Activated naive CD8-positive, alpha-beta T cell treated with anti-CD3 and anti-CD28 coated beads, Interleukin-2, amount 10 ng/mL, durations not matched to agents 7 days and 5 days (primary cell): ENCODE measurements around the gene SMCR8. TPM values are rescaled to one million over a fixed set of nuclear protein-coding genes. Genes with fewer than 3 reads are reported as not detected.
"Not testable (repeated sequence)": the region's sequence is repeated elsewhere in the genome, so short reads cannot be mapped to it uniquely, and the experiment has no call there.

ENCODE experiments used
- ATAC-seq: fragments of 150-1000 bp; cut with Tn5 transposase; one replicate; pipeline ENCODE4 v1.10.0; 2021; ENCODE audit warnings: low read depth, moderate library complexity
- POLR2A ChIA-PET: fragments of 350-600 bp; sonication (Branson Sonifier 250); formaldehyde crosslinking; loops from one replicate; lab custom pipeline; 2021; ENCODE audit warnings: antibody characterized with exemption; lab: Charles Lee
- DNase-seq: peaks from one replicate; pipeline ENCODE4 v3.0.0; 2021
- H3K27ac Mint-ChIP-seq: one replicate; pipeline ENCODE4 v1.8.0; 2022; ENCODE audit warnings: mild to moderate bottlenecking, mixed read lengths
- H3K27me3 Mint-ChIP-seq: one replicate; pipeline ENCODE4 v1.8.0; 2022; ENCODE audit warnings: mild to moderate bottlenecking, moderate library complexity, mixed read lengths
- H3K36me3 Mint-ChIP-seq: one replicate; pipeline ENCODE4 v1.8.0; 2021; ENCODE audit warnings: mild to moderate bottlenecking, mixed read lengths
- H3K4me1 Mint-ChIP-seq: one replicate; pipeline ENCODE4 v1.8.0; 2021; ENCODE audit warnings: mixed read lengths
- H3K4me3 Mint-ChIP-seq: one replicate; pipeline ENCODE4 v1.8.0; 2022; ENCODE audit warnings: mild to moderate bottlenecking, moderate library complexity, mixed read lengths
- H3K9me3 Mint-ChIP-seq: one replicate; pipeline ENCODE4 v1.8.0; 2021; ENCODE audit warnings: mixed read lengths
- total RNA-seq, 2 experiments: library from RNA; stranded (reverse); gene quantifications; one replicate each; pipeline ENCODE4 v1.2.3, GENCODE V29; 2021

The SMCR8 gene
- total RNA-seq, 2 experiments from 2014 or later = 34.5 to 35.2 TPM

DNA sequence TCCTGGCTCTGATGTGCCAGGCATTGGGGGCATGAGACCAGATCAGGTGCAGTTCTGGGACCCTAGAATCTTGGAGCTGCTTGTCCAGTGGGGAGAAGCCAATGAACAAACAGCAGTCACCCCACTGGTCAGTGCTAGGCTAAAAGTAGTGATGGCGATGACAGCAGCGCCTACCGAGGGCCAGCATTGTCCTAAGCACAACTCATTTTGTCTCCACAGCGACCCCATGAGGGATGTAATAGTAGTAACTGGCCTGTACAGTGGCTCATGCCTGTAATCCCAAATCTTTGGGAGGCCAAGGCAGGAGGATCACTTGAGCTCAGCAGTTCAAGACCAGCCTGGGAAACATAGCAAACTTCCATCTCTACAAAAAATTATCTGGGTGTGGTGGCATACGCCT lies 6.2 kb downstream of the SMCR8 start:
- POLR2A ChIA-PET = no interaction called here
- no peaks in the 10 kb centered on the region for H3K27me3 Mint-ChIP-seq
- ATAC-seq = no peak
- peaks cover 20% of the 10 kb centered on the region for H3K36me3 Mint-ChIP-seq
- DNase-seq = no peak
- peaks cover 43% of the 10 kb centered on the region for H3K4me1 Mint-ChIP-seq
- no peak overlapping the region for H3K4me3 Mint-ChIP-seq
- H3K27ac Mint-ChIP-seq = no peak overlapping the region
- no peaks in the 10 kb centered on the region for H3K9me3 Mint-ChIP-seq

DNA sequence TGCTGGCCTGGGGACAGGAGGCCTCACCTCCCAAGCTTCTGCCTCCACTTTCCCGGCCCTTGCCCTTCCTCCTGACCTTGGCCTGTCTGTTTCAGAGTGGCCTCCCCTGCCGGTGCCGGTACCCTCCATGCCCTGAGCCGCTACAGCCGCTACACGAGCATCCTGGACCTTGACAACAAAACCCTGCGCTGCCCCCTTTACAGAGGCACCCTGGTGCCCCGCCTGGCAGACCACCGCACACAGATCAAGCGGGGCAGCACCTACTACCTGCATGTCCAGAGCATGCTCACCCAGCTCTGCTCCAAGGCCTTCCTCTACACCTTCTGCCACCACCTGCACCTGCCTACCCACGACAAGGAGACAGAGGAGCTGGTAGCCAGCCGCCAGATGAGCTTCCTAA lies 7.4 kb downstream of the SMCR8 start:
- Mint-ChIP-seq H3K27me3 (no peaks in the 10 kb centered on the region), H3K4me1 (peaks cover 31% of the 10 kb centered on the region), H3K4me3 (no peak overlapping the region), H3K27ac (no peak overlapping the region), H3K36me3 (peaks cover 16% of the 10 kb centered on the region), H3K9me3 (no peaks in the 10 kb centered on the region)
- POLR2A ChIA-PET = no interaction called here
- ATAC-seq (no peak), DNase-seq (no peak)

DNA sequence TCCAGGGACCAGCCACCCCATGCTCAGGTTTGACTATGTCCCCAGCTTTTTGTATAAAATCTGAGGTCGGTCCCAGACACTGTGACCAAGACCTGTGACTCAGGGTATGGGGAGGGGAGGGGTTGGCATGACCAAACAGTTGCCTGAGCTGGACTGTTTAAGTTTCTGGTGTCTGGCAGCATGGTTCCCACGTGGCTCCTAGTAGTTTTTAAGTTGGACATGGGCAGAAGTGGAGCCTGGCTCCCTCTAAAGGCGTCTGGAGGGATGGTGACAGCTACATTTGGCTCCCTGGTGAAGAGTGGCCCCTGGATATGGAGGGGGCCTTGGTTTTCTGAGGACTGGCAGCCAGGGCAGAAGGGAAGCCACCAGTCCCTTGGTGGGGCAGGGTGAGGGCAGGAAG lies 7.9 kb downstream of the SMCR8 start:
- Mint-ChIP-seq H3K4me1 (peaks cover 28% of the 10 kb centered on the region), H3K27ac (no peak overlapping the region), H3K9me3 (no peaks in the 10 kb centered on the region), H3K4me3 (no peak overlapping the region), H3K27me3 (no peaks in the 10 kb centered on the region), H3K36me3 (peaks cover 15% of the 10 kb centered on the region)
- no peak for ATAC-seq
- no peak for DNase-seq
- POLR2A ChIA-PET = no interaction called here

DNA sequence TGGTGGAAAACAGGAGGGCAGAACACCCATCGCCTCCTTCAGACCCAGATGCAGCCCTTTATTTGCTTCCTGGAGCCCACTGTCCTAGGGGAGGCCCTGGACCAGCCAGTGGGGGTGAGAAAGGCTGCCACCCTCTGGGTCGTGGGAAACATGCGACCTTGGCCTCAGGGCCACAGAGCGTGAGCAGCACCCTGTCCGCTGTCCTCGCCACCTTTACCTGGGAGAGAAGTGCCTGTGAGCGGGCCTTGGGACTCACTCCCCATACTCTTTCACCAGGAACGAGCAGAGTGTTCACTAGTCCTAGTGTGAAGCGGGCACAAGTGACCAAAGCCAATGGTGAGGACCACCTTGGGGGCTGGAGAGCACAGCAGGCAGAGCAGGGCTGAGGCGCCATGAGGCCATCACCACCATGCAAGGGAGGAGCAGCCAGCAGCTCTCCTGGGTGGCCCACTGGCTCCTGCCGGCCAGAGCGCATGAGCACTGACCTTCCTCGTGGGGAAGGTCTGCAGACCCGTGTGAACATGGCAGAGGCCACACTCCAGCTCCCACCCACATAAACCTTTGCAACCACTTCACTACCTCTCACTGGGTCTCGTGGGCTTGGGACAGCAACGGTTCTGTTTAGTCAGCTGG lies 8.5 kb downstream of the SMCR8 start:
- Mint-ChIP-seq H3K36me3 (peaks cover 15% of the 10 kb centered on the region), H3K9me3 (no peaks in the 10 kb centered on the region), H3K27ac (no peak overlapping the region), H3K27me3 (no peaks in the 10 kb centered on the region), H3K4me3 (no peak overlapping the region), H3K4me1 (peaks cover 26% of the 10 kb centered on the region)
- DNase-seq (no peak), ATAC-seq (no peak)
- POLR2A ChIA-PET = no interaction called here

DNA sequence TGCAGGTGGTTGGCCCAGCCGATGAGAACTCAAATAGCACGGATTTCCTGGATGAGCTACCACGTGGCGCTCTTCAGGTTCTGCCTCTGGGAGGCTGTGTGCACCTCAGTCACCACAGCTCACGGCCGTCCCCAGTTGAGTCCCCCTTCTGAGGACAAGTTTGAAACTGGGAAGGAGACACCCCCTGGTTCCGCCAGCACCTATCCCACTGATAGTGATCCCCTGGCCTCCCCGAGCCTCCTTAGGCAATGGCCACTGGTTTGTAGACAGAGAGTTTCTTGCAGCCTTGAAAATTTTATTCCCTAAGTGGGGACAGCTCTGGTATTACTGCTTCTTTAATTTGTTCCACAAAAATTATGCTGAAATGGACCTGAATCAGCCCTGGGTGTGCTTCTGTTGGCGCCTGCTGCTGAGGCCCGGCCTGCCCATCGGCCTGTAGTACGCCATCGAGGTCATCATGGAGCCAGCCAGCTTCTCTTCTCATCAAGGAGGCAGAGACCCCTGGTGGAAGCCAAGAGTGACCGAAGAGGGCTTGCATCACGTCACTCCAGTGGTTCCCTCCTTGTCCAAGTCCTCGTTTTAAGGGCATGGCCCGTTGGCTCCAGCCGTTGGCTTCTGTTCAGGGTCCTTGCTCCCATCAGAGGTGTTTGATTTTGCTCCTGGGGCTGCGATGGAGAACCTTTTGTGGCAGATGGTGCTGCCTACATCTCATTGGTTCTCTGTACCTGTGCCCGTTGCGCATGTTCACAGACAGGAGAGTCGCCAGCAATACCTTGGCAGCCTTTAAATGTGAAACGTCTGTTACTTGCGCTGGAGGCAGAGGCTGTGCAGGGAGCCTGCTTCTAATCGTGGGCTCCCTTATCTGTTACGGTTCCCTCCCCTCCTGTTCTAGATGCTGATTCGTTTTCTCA lies 9.3 kb downstream of the SMCR8 start:
- Mint-ChIP-seq H3K36me3 (peaks cover 15% of the 10 kb centered on the region), H3K27ac (no peak overlapping the region), H3K4me3 (no peak overlapping the region), H3K27me3 (no peaks in the 10 kb centered on the region), H3K9me3 (no peaks in the 10 kb centered on the region), H3K4me1 (peaks cover 19% of the 10 kb centered on the region)
- no peak for DNase-seq
- ATAC-seq = no peak
- POLR2A ChIA-PET = no interaction called here

DNA sequence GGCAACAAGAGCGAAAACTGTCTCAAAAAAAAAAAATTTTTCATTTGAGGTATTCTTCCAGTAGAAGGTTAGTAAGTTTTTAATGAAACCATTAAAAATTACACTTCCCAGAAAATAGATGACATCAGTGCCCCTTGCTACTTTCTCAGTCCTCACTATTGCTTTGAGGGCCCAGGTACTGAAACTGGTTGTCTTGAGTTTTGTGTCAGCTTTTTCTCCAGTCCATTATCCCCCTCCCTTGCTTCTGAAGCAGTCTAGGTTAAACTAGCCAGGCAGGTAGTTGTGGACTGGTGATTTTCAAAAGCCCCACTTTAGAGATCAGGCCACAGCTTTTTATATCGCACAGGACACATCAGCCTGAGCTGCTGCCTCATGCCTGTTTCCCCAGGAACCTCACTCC lies 10.9 kb downstream of the SMCR8 start:
- ATAC-seq (no peak), DNase-seq (no peak)
- H3K27ac Mint-ChIP-seq = no peak overlapping the region
- H3K36me3 Mint-ChIP-seq = peaks cover 13% of the 10 kb centered on the region
- H3K4me3 Mint-ChIP-seq = no peak overlapping the region
- H3K4me1 Mint-ChIP-seq = peaks cover 6% of the 10 kb centered on the region
- H3K9me3 Mint-ChIP-seq = no peaks in the 10 kb centered on the region
- no peaks in the 10 kb centered on the region for H3K27me3 Mint-ChIP-seq
- POLR2A ChIA-PET = no interaction called here

DNA sequence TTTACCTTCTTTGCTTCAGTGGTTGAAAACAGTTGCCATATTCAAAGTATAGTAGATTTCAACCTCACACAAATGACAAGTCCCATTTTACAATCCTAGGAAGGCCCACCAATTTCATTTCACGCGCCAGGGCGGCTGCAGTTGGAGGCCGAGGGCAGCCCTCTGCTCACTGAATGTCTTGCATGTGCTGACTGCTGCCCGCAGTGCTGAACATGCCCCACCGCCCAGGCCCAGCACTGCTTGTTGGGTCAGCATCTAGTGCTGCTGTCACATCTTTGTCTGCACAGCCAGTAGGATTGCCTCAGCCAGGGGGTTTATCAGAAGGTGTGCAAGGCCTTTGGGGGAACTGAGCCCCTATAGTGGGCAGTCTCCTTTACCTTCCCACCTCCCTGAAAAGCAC lies 11.5 kb downstream of the SMCR8 start:
- Mint-ChIP-seq H3K36me3 (peaks cover 13% of the 10 kb centered on the region), H3K27ac (peak overlapping the region; percentile 2)

DNA sequence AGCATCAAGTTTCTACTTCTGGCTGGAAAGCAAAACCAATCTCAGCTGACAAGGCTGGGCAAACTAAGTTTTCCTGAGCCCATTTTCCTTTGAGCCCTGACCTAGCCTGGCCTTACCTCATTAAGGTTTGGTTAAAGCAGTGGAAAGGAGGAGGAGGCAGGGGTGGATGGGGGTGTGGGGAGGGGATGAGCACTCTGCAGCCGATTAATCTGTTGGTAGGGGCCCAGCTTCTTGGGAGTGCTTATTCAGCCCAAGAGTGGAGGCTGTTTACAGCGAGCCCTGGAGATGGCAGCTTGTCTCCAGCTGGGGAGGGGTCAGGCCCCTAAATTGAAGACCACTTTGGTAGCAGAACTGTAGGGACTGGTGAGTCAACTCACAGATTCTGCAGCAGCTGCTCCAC lies 12.0 kb downstream of the SMCR8 start:
- Mint-ChIP-seq H3K27ac (peak overlapping the region; percentile 2), H3K27me3 (no peaks in the 10 kb centered on the region), H3K9me3 (no peaks in the 10 kb centered on the region), H3K36me3 (peaks cover 13% of the 10 kb centered on the region), H3K4me3 (no peak overlapping the region), H3K4me1 (peaks cover 10% of the 10 kb centered on the region)
- POLR2A ChIA-PET = no interaction called here
- ATAC-seq (no peak), DNase-seq (no peak)

More for the DNA sequence above, 11.5 kb downstream of the SMCR8 start:
- POLR2A ChIA-PET = no interaction called here
- Mint-ChIP-seq H3K4me3 (no peak overlapping the region), H3K9me3 (no peaks in the 10 kb centered on the region), H3K4me1 (peaks cover 5% of the 10 kb centered on the region), H3K27me3 (no peaks in the 10 kb centered on the region)
- ATAC-seq = no peak
- no peak for DNase-seq

DNA sequence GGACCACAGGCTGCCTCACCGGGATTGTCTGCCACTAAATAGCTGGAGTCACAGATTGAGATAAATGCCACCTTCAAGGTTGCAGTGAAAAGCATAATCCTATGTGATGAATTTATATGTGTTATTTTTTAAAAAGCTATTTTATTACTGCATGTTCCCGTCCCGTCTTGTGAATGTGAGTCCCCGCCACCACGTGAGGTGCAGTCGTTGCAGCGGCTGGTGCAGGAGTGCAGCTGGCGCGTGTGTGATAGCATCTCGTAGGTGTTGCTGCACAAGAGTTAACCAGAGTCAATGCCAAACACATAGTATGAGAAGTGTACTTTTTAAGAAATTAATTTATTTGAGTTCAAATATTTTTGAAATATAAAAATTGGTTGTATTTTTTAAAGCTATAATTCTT lies 12.5 kb downstream of the SMCR8 start:
- H3K9me3 Mint-ChIP-seq = no peaks in the 10 kb centered on the region
- ATAC-seq = no peak
- H3K27me3 Mint-ChIP-seq = no peaks in the 10 kb centered on the region
- peaks cover 14% of the 10 kb centered on the region for H3K4me1 Mint-ChIP-seq
- H3K36me3 Mint-ChIP-seq = peaks cover 14% of the 10 kb centered on the region
- no peak overlapping the region for H3K27ac Mint-ChIP-seq
- POLR2A ChIA-PET = interaction anchor here (1.2 kb wide), 1 partner anchor 12 kb away, joined by 4 read pairs; the partner anchor contains the start of gene SMCR8
- no peak overlapping the region for H3K4me3 Mint-ChIP-seq
- DNase-seq = no peak

DNA sequence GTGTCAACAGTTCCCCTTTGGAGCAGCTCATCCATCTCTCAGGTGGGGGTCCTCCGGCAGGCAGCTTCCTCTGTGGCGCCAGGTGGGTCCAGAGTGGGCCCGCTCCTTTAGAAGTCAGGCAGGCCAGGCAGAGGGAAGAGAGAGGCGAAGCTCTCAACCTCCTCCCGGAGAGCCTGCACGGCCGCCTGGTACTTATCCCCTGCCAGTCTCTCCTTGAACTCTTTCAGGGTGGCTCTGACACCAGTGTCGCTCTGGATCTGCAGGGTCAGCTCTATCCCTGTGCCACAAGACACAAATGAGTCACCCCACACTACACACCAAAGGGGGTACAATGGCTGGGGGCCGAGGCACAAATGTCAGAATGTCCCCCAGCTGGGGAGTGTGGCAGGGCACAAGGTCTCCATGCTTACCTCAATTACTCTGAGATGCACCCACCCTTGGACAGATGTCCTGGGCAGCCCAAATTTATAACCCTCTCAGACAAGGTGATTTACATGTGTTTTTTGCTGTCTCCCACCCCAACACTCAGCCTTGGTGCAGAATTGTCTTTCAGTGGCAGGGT lies 13.6 kb downstream of the SMCR8 start:
- Mint-ChIP-seq H3K9me3 (no peaks in the 10 kb centered on the region), H3K4me3 (no peak overlapping the region), H3K27me3 (no peaks in the 10 kb centered on the region), H3K36me3 (peaks cover 14% of the 10 kb centered on the region), H3K4me1 (peaks cover 20% of the 10 kb centered on the region), H3K27ac (no peak overlapping the region)
- no peak for DNase-seq
- POLR2A ChIA-PET = interaction anchor here (1.2 to 1.3 kb wide), 2 partner anchors 13 to 34 kb away, joined by 3 to 4 read pairs; partner anchors contain the start of gene SMCR8
- ATAC-seq = no peak

DNA sequence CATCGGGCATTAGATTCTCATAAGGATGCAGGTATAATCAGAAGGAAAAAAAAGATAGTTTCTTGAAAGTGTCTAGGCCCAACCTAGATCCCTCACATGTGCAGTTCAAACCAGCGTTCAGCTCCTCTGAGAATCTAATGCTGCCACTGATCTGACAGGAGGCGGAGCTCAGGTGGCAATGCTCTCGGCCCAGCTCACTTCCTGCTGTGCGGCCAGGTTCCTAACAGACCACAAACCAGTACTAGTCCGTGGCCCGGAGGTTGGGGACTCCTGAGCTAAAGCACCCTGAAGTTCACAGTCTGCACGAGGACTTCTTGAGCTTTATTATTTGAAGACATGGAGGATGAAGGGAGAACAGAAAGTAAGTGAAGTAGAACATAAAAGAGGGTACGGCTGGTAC lies 16.8 kb downstream of the SMCR8 start:
- DNase-seq (no peak), ATAC-seq (peak; percentile 77)
- Mint-ChIP-seq H3K9me3 (no peaks in the 10 kb centered on the region), H3K27ac (peak overlapping the region; percentile 90), H3K4me3 (peak overlapping the region; percentile 75), H3K27me3 (no peaks in the 10 kb centered on the region), H3K36me3 (peaks cover 11% of the 10 kb centered on the region), H3K4me1 (peaks cover 16% of the 10 kb centered on the region)
- POLR2A ChIA-PET = interaction anchor here (0.6 to 1.1 kb wide), 4 partner anchors 14 to 148 kb away, joined by 3 to 5 read pairs (median 4); partner anchors contain the start of genes ALKBH5, SMCR8 and TOP3A

DNA sequence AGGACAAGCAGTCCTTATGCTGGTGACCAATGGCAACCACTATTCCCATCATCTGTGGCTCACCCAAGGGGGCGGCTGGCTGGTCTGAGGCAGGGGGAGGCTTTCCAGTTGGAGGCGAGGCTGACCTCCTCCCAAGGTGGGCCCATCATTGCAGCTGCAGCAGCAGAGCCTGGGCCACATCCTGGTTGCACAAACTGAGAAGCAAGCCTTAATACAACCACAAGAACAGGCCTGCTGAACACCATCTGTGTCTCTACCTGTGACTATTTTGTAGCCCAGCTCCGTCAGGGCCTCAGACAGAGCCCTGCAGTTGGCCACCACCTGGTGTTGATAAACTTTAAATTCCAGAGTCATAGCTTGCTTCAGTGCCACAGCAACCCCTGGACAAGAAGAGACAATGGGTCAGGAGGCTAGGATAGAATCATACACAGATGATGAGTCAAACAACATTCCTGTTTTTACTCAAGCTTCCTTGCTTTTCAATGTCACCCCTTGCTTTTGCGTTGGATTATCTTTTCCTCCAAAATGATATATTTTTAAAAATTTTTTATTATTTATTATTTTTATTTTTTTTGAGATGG lies 17.9 kb downstream of the SMCR8 start:
- no peaks in the 10 kb centered on the region for H3K27me3 Mint-ChIP-seq
- no peaks in the 10 kb centered on the region for H3K9me3 Mint-ChIP-seq
- H3K4me3 Mint-ChIP-seq = no peak overlapping the region
- peak; percentile 25 for ATAC-seq
- H3K4me1 Mint-ChIP-seq = peaks cover 16% of the 10 kb centered on the region
- H3K27ac Mint-ChIP-seq = peak overlapping the region; percentile 60
- peaks cover 12% of the 10 kb centered on the region for H3K36me3 Mint-ChIP-seq
- POLR2A ChIA-PET = no interaction called here
- no peak for DNase-seq

DNA sequence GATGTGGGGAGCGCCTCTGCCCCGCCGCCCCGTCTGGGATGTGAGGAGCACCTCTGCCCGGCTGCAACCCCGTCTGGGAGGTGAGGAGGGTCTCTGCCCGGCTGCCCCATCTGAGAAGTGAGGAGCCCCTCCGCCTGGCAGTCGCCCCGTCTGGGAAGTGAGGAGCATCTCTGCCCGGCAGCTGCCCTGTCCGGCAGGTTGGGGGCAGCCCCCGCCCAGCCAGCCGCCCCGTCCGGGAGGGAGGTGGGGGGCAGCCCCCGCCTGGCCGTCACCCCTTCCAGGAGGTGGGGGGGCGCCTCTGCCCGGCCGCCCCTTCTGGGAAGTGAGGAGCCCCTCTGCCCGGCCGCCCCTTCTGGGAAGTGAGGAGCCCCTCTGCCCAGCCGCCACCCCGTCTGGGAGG lies 23.1 kb downstream of the SMCR8 start:
- H3K27me3 Mint-ChIP-seq, POLR2A ChIA-PET, H3K9me3 Mint-ChIP-seq, DNase-seq, ATAC-seq, H3K4me1 Mint-ChIP-seq, H3K4me3 Mint-ChIP-seq, H3K27ac Mint-ChIP-seq: not testable (repeated sequence)
- peaks cover 32% of the 10 kb centered on the region for H3K36me3 Mint-ChIP-seq
